GM21381 (cell line): Measurements from ENCODE around the gene TRIM54.

Source experiments
- ATAC-seq: cut with Tn5 transposase; IDR thresholded peaks from one replicate; pipeline ENCODE4 v1.9.1; 2021; ENCODE audit warnings: mild to moderate bottlenecking, moderate library complexity; ENCODE audit not compliant: unreplicated experiment

The TRIM54 gene

GRCh38 chr2:27353762-27354596 lies 71.8 kb downstream of the TRIM54 start:
- ATAC-seq = no peak

DNA sequence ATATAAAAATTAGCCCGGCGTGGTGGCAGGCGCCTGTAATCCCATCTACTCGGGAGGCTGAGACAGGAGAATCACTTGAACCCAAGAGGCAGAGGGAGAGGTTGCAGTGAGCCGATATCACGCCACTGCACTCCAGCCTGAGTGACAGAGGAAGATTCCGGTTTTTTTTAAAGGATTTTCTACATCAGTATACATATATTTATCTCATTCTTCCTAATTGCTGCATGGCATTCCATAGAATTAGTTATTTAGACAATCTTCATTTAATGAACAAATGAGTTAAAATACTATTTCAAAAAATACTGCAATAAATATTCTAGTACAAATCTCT lies 72.3 kb downstream of the TRIM54 start:
- no peak for ATAC-seq

DNA sequence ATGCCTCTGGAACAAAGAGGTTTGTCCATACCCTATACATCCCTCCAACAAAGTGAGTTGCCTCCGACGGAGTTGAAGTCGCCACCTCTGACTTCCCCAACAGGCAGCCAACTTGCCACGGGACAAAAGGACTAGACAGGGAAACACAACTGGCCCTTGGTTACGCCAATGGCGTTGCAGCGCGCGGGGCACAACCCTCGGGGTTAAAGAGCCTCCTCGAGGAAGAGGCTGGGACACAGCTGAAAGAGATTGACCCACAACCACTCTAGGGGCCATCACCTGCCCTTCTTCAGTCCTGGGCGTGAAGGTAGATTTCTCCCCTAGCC lies 73.8 kb downstream of the TRIM54 start:
- peak; percentile 40 for ATAC-seq

DNA sequence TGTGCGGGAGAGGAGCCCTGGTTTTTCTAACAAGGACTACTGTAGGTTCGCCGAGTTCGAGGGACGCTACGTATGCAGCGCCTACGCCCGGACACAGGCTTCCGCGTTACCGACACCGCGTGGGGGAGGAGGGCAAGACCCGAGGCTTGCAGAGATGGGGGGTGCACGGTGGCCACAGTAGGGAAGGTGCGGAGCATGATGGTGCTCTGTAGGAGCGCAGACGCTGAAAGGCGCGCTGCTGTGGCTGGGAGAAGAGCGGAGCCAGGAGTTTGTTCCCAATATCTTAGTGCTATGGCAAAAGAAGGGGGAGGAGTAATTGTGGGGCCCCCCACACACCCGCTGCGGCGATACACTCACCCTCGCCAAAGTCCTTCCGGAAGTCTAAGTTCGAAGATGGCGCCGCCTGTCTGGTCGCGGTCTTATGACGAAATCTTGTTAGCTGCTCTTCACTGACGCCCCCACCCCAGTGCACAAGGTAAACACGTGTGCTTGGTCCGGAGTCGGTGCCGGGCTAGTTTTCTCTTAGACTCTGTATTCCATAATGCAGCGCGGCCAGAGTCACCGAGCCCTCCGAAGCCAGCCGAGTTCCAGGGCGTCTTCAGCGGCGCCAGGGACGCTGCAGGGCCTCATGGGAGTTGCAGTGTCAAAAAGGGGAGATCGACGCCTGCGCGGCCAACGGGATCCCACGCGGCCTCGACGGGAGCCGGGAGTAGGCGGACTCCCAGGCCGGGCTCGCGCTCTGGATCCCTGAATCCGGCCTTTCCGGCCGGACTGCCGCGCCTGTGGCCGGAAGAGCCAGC lies 74.4 kb downstream of the TRIM54 start, which contains the start of gene GTF3C2:
Gene GTF3C2, minus strand, starts transcription at position 383 of the 800 bp plus-strand sequence. CDS start 13,210 bp downstream, outside the sequence.
- ATAC-seq = peak; percentile 74
